Measurements from ENCODE around the gene ZNF664.

ZNF664 gene

DNA sequence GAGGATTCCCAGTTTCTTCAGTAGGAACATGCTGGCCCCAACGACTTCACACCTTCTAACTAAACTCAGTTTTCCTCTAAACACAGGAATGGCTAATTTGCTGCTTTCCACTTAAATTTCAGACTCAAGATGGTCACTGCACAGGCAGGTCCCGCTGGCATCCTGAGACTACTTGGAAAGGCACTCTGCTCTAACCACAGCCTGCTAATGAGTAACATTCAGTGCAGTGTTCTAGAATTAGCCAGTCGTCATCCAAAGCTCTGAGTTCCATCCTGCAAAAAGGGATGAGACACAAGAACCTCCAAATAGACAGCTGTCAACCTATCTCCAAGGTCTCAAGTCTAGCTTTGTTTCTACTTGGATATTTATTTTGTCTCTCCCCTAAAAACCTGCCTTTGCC is 6.4 kb upstream of the ZNF664 start:
- WGBS, 2 donors (ENCODE audit: extremely low coverage in 2 of 2, insufficient read length in 2 of 2, insufficient replicate concordance in 1 of 2) = no CpG with 5 or more reads among the region's 3 CpGs

GRCh38 chr12:123967121-123967586 is 5.9 kb upstream of the ZNF664 start:
- Histone ChIP-seq H3K4me3 (ENCODE audit: low read length in 2 of 2) (no peak overlapping the region), H2BK15ac (ENCODE audit: low read length) (no peak overlapping the region), H4K91ac (ENCODE audit: low read depth, low read length, poor library complexity) (no peak overlapping the region), H3K27ac (replicated peaks; ENCODE audit: low read length) (no peak overlapping the region), H3K18ac (ENCODE audit: low read length) (no peak overlapping the region), H3K79me1 (ENCODE audit: low read depth, low read length) (no peaks in the 10 kb centered on the region), H3K14ac (ENCODE audit: low read length) (no peak overlapping the region), H3K36me3 (replicated peaks in 1 of 2; ENCODE audit: control insufficient read depth in 2 of 2, insufficient read depth in 2 of 2, low read length in 2 of 2) (peaks cover 0 to 17% of the 10 kb centered on the region in 2 donors), H2BK12ac (ENCODE audit: low read length) (no peak overlapping the region), H4K8ac (ENCODE audit: low read depth, low read length) (no peak overlapping the region), H3K9me3 (replicated peaks in 1 of 2; ENCODE audit: control insufficient read depth in 2 of 2, insufficient read depth in 1 of 2, low read depth in 1 of 2, low read length in 2 of 2) (no peaks in the 10 kb centered on the region), H2AK5ac (ENCODE audit: low read depth, low read length) (no peak overlapping the region), H3K27me3 (ENCODE audit: control insufficient read depth in 3 of 3, insufficient read depth in 3 of 3, low read depth in 1 of 3, low read length in 3 of 3) (peaks cover 0 to 6% (median 0%) of the 10 kb centered on the region in 3 experiments), H3K4ac (ENCODE audit: low read length) (no peak overlapping the region), H3K4me1 (ENCODE audit: control insufficient read depth in 2 of 2, insufficient read depth in 1 of 2, low read depth in 1 of 2, low read length in 2 of 2) (peaks cover 0 to 6% of the 10 kb centered on the region in 2 donors), H2AFZ (ENCODE audit: low read length) (no peak overlapping the region), H3K4me2 (ENCODE audit: insufficient read depth, low read length, poor library complexity, severe bottlenecking) (no peak overlapping the region), H3K23ac (ENCODE audit: low read depth, low read length, poor library complexity) (no peak overlapping the region), H2BK120ac (ENCODE audit: low read depth, low read length) (no peak overlapping the region), H3K9ac (ENCODE audit: low read depth, low read length, poor library complexity) (no peak overlapping the region), H2BK5ac (ENCODE audit: low read length) (no peak overlapping the region)
- WGBS, 2 donors (ENCODE audit: extremely low coverage in 2 of 2, insufficient read length in 2 of 2, insufficient replicate concordance in 1 of 2) = no CpG with 5 or more reads among the region's 8 CpGs
- DNase-seq (ENCODE audit: low spot score) = no peak

More for the DNA sequence above, 6.4 kb upstream of the ZNF664 start:
- H3K18ac ChIP-seq (ENCODE audit: low read length) = no peak overlapping the region
- H3K14ac ChIP-seq (ENCODE audit: low read length) = no peak overlapping the region
- H2BK15ac ChIP-seq (ENCODE audit: low read length) = no peak overlapping the region
- no peak overlapping the region for H3K4ac ChIP-seq (ENCODE audit: low read length)
- H3K79me1 ChIP-seq (ENCODE audit: low read depth, low read length) = no peaks in the 10 kb centered on the region
- H3K4me3 ChIP-seq (ENCODE audit: low read length in 2 of 2) = no peak overlapping the region
- H2BK120ac ChIP-seq (ENCODE audit: low read depth, low read length) = no peak overlapping the region
- no peak overlapping the region for H3K23ac ChIP-seq (ENCODE audit: low read depth, low read length, poor library complexity)
- no peak for DNase-seq (ENCODE audit: low spot score)
- H3K9me3 ChIP-seq (replicated peaks in 1 of 2; ENCODE audit: control insufficient read depth in 2 of 2, insufficient read depth in 1 of 2, low read depth in 1 of 2, low read length in 2 of 2) = no peaks in the 10 kb centered on the region
- no peak overlapping the region for H4K91ac ChIP-seq (ENCODE audit: low read depth, low read length, poor library complexity)
- peaks cover 0 to 6% of the 10 kb centered on the region in 2 donors for H3K4me1 ChIP-seq (ENCODE audit: control insufficient read depth in 2 of 2, insufficient read depth in 1 of 2, low read depth in 1 of 2, low read length in 2 of 2)
- no peak overlapping the region for H4K8ac ChIP-seq (ENCODE audit: low read depth, low read length)
- H2AFZ ChIP-seq (ENCODE audit: low read length) = no peak overlapping the region
- H2AK5ac ChIP-seq (ENCODE audit: low read depth, low read length) = no peak overlapping the region
- H3K27me3 ChIP-seq (ENCODE audit: control insufficient read depth in 3 of 3, insufficient read depth in 3 of 3, low read depth in 1 of 3, low read length in 3 of 3) = peaks cover 0 to 6% (median 0%) of the 10 kb centered on the region in 3 experiments
- H3K27ac ChIP-seq (replicated peaks; ENCODE audit: low read length) = no peak overlapping the region
- no peak overlapping the region for H2BK5ac ChIP-seq (ENCODE audit: low read length)
- H3K36me3 ChIP-seq (replicated peaks in 1 of 2; ENCODE audit: control insufficient read depth in 2 of 2, insufficient read depth in 2 of 2, low read length in 2 of 2) = peaks cover 0 to 17% of the 10 kb centered on the region in 2 donors
- H2BK12ac ChIP-seq (ENCODE audit: low read length) = no peak overlapping the region
- no peak overlapping the region for H3K4me2 ChIP-seq (ENCODE audit: insufficient read depth, low read length, poor library complexity, severe bottlenecking)
- H3K9ac ChIP-seq (ENCODE audit: low read depth, low read length, poor library complexity) = no peak overlapping the region

GRCh38 chr12:123971449-123971769 is 1.6 kb upstream of the ZNF664 start:
- Histone ChIP-seq H3K18ac (ENCODE audit: low read length) (no peak overlapping the region), H3K9me3 (replicated peaks in 1 of 2; ENCODE audit: control insufficient read depth in 2 of 2, insufficient read depth in 1 of 2, low read depth in 1 of 2, low read length in 2 of 2) (no peaks in the 10 kb centered on the region), H3K79me1 (ENCODE audit: low read depth, low read length) (peaks cover 3% of the 10 kb centered on the region), H2AFZ (ENCODE audit: low read length) (peak overlapping the region; percentile 70), H4K8ac (ENCODE audit: low read depth, low read length) (no peak overlapping the region), H3K27ac (replicated peaks; ENCODE audit: low read length) (no peak overlapping the region), H3K23ac (ENCODE audit: low read depth, low read length, poor library complexity) (peak overlapping the region; percentile 2), H2BK12ac (ENCODE audit: low read length) (no peak overlapping the region), H3K14ac (ENCODE audit: low read length) (no peak overlapping the region), H3K9ac (ENCODE audit: low read depth, low read length, poor library complexity) (peak overlapping the region; percentile 65), H3K27me3 (ENCODE audit: control insufficient read depth in 3 of 3, insufficient read depth in 3 of 3, low read depth in 1 of 3, low read length in 3 of 3) (peaks cover 0 to 6% (median 0%) of the 10 kb centered on the region in 3 experiments), H3K4me1 (ENCODE audit: control insufficient read depth in 2 of 2, insufficient read depth in 1 of 2, low read depth in 1 of 2, low read length in 2 of 2) (peaks cover 4 to 11% of the 10 kb centered on the region in 2 donors), H3K4me3 (ENCODE audit: low read length in 2 of 2) (peak overlapping the region; percentile 64 to 92), H2BK120ac (ENCODE audit: low read depth, low read length) (no peak overlapping the region), H3K4me2 (ENCODE audit: insufficient read depth, low read length, poor library complexity, severe bottlenecking) (peak overlapping the region; percentile 78), H3K36me3 (replicated peaks in 1 of 2; ENCODE audit: control insufficient read depth in 2 of 2, insufficient read depth in 2 of 2, low read length in 2 of 2) (peaks cover 3 to 34% of the 10 kb centered on the region in 2 donors), H4K91ac (ENCODE audit: low read depth, low read length, poor library complexity) (no peak overlapping the region), H2BK5ac (ENCODE audit: low read length) (no peak overlapping the region), H2BK15ac (ENCODE audit: low read length) (no peak overlapping the region), H2AK5ac (ENCODE audit: low read depth, low read length) (no peak overlapping the region), H3K4ac (ENCODE audit: low read length) (no peak overlapping the region)
- DNase-seq (ENCODE audit: low spot score) = peak; percentile 12
- no CpG with 5 or more reads among the region's 10 CpGs for WGBS, 2 donors (ENCODE audit: extremely low coverage in 2 of 2, insufficient read length in 2 of 2, insufficient replicate concordance in 1 of 2)

DNA sequence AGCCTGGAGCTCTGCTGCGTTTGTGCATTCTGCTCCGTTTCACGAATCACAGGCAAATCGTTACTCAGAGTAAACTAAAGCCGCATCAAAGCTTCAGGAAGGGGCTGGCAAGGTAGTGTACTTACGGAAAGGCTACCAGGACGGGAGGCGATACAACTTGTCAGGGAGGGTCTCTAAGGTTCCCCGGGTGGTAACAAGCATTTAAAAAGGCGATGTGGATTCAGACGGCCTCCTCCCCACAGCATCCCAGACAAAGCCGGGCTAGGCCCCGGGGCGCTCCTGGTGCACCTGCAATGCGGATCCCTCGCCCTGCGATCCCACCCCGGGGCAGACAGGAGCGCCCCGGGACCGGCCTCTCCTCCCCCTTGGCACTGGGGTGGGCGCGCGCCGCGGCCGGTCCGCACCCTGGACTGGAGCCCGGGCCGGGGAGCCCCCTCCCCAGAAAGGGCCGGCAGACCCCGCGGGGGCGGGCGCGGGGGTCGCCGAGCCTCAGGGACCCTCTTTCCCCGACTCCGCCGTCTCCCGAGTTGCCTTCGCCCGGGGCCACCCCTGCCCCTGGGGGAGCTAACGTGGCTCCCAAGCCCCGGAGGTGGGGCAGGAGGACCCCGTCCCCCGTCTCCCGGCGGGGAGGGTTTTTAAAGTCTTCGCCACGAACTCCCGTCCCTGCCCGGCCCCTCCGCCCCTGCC is 1.1 kb upstream of the ZNF664 start:
- no CpG with 5 or more reads among the region's 55 CpGs for WGBS, 2 donors (ENCODE audit: extremely low coverage in 2 of 2, insufficient read length in 2 of 2, insufficient replicate concordance in 1 of 2)
- Histone ChIP-seq H2BK120ac (ENCODE audit: low read depth, low read length) (no peak overlapping the region), H2AK5ac (ENCODE audit: low read depth, low read length) (no peak overlapping the region), H3K27me3 (ENCODE audit: control insufficient read depth in 3 of 3, insufficient read depth in 3 of 3, low read depth in 1 of 3, low read length in 3 of 3) (peaks cover 0 to 6% (median 0%) of the 10 kb centered on the region in 3 experiments), H3K23ac (ENCODE audit: low read depth, low read length, poor library complexity) (peak overlapping the region; percentile 2), H3K14ac (ENCODE audit: low read length) (no peak overlapping the region), H3K79me1 (ENCODE audit: low read depth, low read length) (peaks cover 4% of the 10 kb centered on the region), H4K91ac (ENCODE audit: low read depth, low read length, poor library complexity) (no peak overlapping the region), H2AFZ (ENCODE audit: low read length) (peak overlapping the region; percentile 70), H3K9ac (ENCODE audit: low read depth, low read length, poor library complexity) (peak overlapping the region; percentile 65), H2BK15ac (ENCODE audit: low read length) (peak overlapping the region; percentile 81), H3K18ac (ENCODE audit: low read length) (peak overlapping the region; percentile 96), H3K4me3 (ENCODE audit: low read length in 2 of 2) (peak overlapping the region; percentile 64 to 92), H2BK12ac (ENCODE audit: low read length) (no peak overlapping the region), H3K36me3 (replicated peaks in 1 of 2; ENCODE audit: control insufficient read depth in 2 of 2, insufficient read depth in 2 of 2, low read length in 2 of 2) (peaks cover 5 to 39% of the 10 kb centered on the region in 2 donors), H3K9me3 (replicated peaks in 1 of 2; ENCODE audit: control insufficient read depth in 2 of 2, insufficient read depth in 1 of 2, low read depth in 1 of 2, low read length in 2 of 2) (no peaks in the 10 kb centered on the region), H2BK5ac (ENCODE audit: low read length) (peak overlapping the region; percentile 66), H3K4ac (ENCODE audit: low read length) (no peak overlapping the region), H4K8ac (ENCODE audit: low read depth, low read length) (no peak overlapping the region), H3K27ac (replicated peaks; ENCODE audit: low read length) (peak overlapping the region; percentile 75), H3K4me1 (ENCODE audit: control insufficient read depth in 2 of 2, insufficient read depth in 1 of 2, low read depth in 1 of 2, low read length in 2 of 2) (peaks cover 4 to 11% of the 10 kb centered on the region in 2 donors), H3K4me2 (ENCODE audit: insufficient read depth, low read length, poor library complexity, severe bottlenecking) (peak overlapping the region; percentile 78)
- peak; percentile 49 for DNase-seq (ENCODE audit: low spot score)

Data from neuronal stem cell (in vitro differentiated cells).